CD4-positive, alpha-beta T cell treated with Interleukin-1 beta for 1 hour (primary cell): ENCODE results near the gene ADAMTS18.

Source experiments
- DNase-seq, 2 donors: peaks; one replicate each; pipeline ENCODE4 v3.0.0-alpha.2; 2020 to 2022

The ADAMTS18 gene

GRCh38 chr16:77386831-77387814, 47.7 kb downstream of the ADAMTS18 start:
- no peak for DNase-seq

- DNase-seq, result no peak
These were observed 49.4 kb downstream of the ADAMTS18 start for GRCh38 chr16:77385481-77385880.

GRCh38 chr16:77383606-77384187, 51.1 kb downstream of the ADAMTS18 start:
- no peak for DNase-seq

- no peak for DNase-seq
These were observed 58.5 kb downstream of the ADAMTS18 start for GRCh38 chr16:77376358-77376757.

GRCh38 chr16:77375396-77375795, 59.4 kb downstream of the ADAMTS18 start:
- no peak for DNase-seq

- DNase-seq, result no peak
These were observed 60.5 kb downstream of the ADAMTS18 start for GRCh38 chr16:77374384-77374783.

- no peak for DNase-seq
These were observed 61.1 kb downstream of the ADAMTS18 start for GRCh38 chr16:77373726-77374125.

- no peak for DNase-seq
These were observed 70.1 kb downstream of the ADAMTS18 start for GRCh38 chr16:77364770-77365169.

GRCh38 chr16:77359065-77359502, 75.8 kb downstream of the ADAMTS18 start:
- DNase-seq, result no peak

DNA sequence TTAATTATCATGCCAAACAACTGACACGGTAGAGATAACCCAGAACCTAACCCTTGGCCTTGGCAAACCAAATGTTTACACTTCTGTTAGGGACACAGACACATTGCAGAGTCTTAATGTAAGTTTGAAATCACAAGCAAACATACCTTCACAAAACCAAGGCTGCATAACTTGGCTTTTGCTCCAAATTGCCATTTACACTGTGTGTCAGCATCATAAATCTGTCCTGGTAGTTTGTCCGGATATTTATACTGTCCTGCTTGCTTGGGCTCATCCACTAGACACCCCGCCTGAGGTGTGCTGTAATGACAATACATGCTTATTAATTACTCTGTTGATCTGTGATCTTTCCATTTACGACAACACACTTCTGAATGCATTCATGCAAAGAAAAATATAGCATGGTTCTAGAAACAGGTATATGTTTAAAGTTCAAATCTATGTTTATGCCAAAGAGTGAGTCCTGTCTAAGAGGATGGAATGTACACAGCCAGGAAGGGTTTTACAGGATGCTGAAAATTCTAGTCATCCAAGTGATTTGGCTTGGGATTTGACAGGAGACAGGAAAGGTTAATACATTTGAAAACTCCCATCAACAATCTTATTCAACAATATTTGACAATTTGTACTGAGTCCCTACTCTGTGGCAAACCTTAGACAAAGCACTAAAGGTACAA, 81.1 kb downstream of the ADAMTS18 start:
- DNase-seq, result no peak

DNA sequence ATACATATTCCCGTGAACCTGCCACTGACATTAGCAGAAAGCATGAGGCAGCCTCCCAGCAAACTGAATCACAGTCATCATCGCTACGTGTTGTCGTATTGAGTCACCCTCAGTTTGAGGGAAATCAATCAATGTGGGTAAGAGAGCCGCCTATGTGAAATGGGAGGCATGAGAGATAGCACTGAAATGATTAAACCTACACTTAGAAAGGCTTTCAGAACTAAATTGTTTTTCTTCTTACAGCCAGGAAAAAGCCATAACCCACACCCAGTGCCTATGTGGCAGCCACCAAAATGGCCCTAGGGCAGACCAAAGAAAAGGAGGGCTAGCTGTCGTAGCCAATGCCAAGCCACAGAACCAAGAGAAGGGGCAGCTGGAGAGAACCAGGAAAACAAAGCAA, 90.5 kb downstream of the ADAMTS18 start:
- DNase-seq, result no peak

DNA sequence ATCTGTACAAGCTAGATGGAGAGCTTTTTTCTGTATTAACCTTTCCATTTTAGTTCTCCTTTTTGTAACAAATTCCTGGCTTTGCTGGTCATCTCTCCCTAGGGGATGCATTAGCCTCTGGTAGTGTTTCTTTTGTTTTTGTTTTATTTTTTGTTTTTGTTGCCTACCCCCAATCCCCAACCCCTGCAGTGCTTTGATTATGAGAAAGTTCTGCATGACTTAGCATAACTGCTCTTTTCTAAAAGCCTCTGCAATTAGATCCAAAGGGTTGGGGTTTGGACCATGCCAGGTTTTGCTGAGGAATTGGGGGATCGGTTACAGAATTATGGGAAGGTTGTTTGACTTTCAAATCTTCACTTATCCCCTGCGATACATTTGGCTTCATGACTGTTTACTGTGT, 98.2 kb downstream of the ADAMTS18 start:
- DNase-seq, result no peak

GRCh38 chr16:77335652-77336234, 99.1 kb downstream of the ADAMTS18 start:
- no peak for DNase-seq

GRCh38 chr16:77332792-77333191, 102.0 kb downstream of the ADAMTS18 start:
- DNase-seq, result no peak

GRCh38 chr16:77331802-77332586, 102.8 kb downstream of the ADAMTS18 start:
- DNase-seq, result no peak

GRCh38 chr16:77331043-77331442, 103.8 kb downstream of the ADAMTS18 start:
- DNase-seq, result no peak

- DNase-seq, result no peak
These were observed 104.3 kb downstream of the ADAMTS18 start for GRCh38 chr16:77330332-77331042.

- no peak for DNase-seq
These were observed 106.1 kb downstream of the ADAMTS18 start for GRCh38 chr16:77328768-77329167.

GRCh38 chr16:77328274-77328673, 106.6 kb downstream of the ADAMTS18 start:
- no peak for DNase-seq

DNA sequence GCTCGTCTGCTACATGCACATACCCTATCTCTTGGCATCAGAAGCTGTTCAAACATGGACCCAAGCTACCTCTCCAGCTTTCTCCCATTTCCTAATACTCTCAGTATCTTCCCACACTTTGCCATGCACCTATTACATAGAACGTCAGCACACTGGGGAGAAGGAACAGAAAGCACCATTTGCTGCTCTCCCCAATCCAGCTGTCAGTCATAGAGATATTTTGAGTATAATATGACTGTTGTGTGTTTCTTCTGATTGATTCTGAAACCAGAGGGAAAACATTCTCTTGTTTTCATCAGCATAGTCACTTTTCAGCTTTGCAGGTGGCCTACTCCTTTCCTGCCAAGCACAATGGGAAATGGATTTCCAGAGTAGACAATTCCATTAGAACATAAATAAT, 107.1 kb downstream of the ADAMTS18 start:
- no peak for DNase-seq

DNA sequence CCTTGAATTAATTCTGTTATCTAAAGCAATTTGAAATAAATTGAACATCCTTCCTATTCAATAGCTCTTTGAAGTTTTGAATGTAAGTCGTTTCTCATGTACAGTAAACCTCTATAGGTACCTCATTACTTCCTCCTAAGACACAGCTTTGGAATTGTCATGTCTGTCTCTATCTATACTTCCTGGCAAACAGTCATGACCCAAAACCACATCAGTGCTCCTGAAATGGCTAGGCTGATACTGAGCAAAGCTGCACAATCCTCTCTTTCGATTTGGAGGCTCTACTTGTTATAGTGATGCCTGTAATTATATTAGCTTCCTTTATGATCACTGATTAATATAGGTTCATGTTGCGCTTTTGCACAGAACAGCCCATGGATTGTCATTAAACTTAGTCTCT, 110.1 kb downstream of the ADAMTS18 start:
- DNase-seq, result no peak

GRCh38 chr16:77323695-77324094, 111.1 kb downstream of the ADAMTS18 start:
- no peak for DNase-seq
